ENCODE measurements around the gene CCIN.
"Not testable (repeated sequence)": the region's sequence is repeated elsewhere in the genome, so short reads cannot be mapped to it uniquely, and the experiment has no call there.

The CCIN gene

GRCh38 chr9:36127652-36128244 lies 41.4 kb upstream of the CCIN start:
- Histone ChIP-seq H3K4me3 (ENCODE audit: low read depth in 1 of 2, low read length in 2 of 2) (no peak overlapping the region), H3K79me2 (ENCODE audit: insufficient read depth, low read length) (no peaks in the 10 kb centered on the region), H3K4me2 (ENCODE audit: insufficient read depth, low read length) (no peak overlapping the region), H3K27ac (ENCODE audit: low read length) (no peak overlapping the region), H3K9me3 (ENCODE audit: insufficient read depth, low read length, severe bottlenecking) (no peaks in the 10 kb centered on the region), H2AFZ (ENCODE audit: low read depth, low read length) (no peak overlapping the region), H3K27me3 (ENCODE audit: insufficient read depth, low read length, poor library complexity) (no peaks in the 10 kb centered on the region), H3K36me3 (ENCODE audit: insufficient read depth, low read length) (no peaks in the 10 kb centered on the region), H4K20me1 (ENCODE audit: insufficient read depth, low read length) (no peaks in the 10 kb centered on the region), H3K9ac (ENCODE audit: low read depth, low read length) (no peak overlapping the region), H3K4me1 (ENCODE audit: insufficient read depth, low read length) (no peaks in the 10 kb centered on the region)
- DNase-seq, result no peak
- no peak for ATAC-seq (ENCODE audit: insufficient read depth, low read depth)
- TF ChIP-seq, protein P1, sequence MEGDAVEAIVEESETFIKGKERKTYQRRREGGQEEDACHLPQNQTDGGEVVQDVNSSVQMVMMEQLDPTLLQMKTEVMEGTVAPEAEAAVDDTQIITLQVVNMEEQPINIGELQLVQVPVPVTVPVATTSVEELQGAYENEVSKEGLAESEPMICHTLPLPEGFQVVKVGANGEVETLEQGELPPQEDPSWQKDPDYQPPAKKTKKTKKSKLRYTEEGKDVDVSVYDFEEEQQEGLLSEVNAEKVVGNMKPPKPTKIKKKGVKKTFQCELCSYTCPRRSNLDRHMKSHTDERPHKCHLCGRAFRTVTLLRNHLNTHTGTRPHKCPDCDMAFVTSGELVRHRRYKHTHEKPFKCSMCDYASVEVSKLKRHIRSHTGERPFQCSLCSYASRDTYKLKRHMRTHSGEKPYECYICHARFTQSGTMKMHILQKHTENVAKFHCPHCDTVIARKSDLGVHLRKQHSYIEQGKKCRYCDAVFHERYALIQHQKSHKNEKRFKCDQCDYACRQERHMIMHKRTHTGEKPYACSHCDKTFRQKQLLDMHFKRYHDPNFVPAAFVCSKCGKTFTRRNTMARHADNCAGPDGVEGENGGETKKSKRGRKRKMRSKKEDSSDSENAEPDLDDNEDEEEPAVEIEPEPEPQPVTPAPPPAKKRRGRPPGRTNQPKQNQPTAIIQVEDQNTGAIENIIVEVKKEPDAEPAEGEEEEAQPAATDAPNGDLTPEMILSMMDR (IDR thresholded peaks at IDR 0.05; ENCODE audit: borderline replicate concordance, extremely low read depth, low read length, poor library complexity, severe bottlenecking), result no peak
- no peak for TF ChIP-seq EZH2 (IDR thresholded peaks at IDR 0.05; ENCODE audit: borderline replicate concordance, low read depth, low read length, severe bottlenecking)

DNA sequence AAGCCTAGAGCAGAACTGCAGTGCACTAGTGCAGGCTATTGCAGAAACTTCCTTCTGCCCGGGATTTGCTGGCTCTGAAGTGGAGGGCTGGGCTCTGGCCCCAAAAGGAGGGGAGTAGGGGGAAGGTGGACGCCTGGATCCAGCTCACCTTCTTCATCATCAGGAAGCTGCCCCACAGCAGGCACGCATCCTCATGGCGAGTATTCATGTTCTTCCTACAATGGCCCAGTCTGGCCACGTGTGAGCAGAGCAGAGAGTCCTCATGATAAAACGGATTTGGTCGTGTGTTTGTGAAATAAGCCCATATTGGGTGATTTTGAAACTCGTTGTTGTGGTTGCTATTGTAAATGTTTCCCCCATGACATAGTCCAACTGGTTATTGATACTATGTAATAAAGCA lies 40.8 kb upstream of the CCIN start:
- no peak overlapping the region for H3K27ac ChIP-seq (ENCODE audit: low read length)
- no peaks in the 10 kb centered on the region for H4K20me1 ChIP-seq (ENCODE audit: insufficient read depth, low read length)
- H2AFZ ChIP-seq (ENCODE audit: low read depth, low read length), result no peak overlapping the region
- no peak overlapping the region for H3K4me3 ChIP-seq (ENCODE audit: low read depth in 1 of 2, low read length in 2 of 2)
- H3K27me3 ChIP-seq (ENCODE audit: insufficient read depth, low read length, poor library complexity), result no peaks in the 10 kb centered on the region
- H3K4me1 ChIP-seq (ENCODE audit: insufficient read depth, low read length), result no peaks in the 10 kb centered on the region
- DNase-seq (no peak), ATAC-seq (ENCODE audit: insufficient read depth, low read depth) (no peak)
- H3K9ac ChIP-seq (ENCODE audit: low read depth, low read length), result no peak overlapping the region
- no peaks in the 10 kb centered on the region for H3K36me3 ChIP-seq (ENCODE audit: insufficient read depth, low read length)
- no peaks in the 10 kb centered on the region for H3K79me2 ChIP-seq (ENCODE audit: insufficient read depth, low read length)
- TF ChIP-seq EZH2 (IDR thresholded peaks at IDR 0.05; ENCODE audit: borderline replicate concordance, low read depth, low read length, severe bottlenecking), result no peak
- TF ChIP-seq, protein P1 (IDR thresholded peaks at IDR 0.05; ENCODE audit: borderline replicate concordance, extremely low read depth, low read length, poor library complexity, severe bottlenecking), result no peak
- no peak overlapping the region for H3K4me2 ChIP-seq (ENCODE audit: insufficient read depth, low read length)
- H3K9me3 ChIP-seq (ENCODE audit: insufficient read depth, low read length, severe bottlenecking), result no peaks in the 10 kb centered on the region

GRCh38 chr9:36129139-36129538 lies 40.0 kb upstream of the CCIN start:
- Histone ChIP-seq H3K4me3 (ENCODE audit: low read depth in 1 of 2, low read length in 2 of 2) (no peak overlapping the region), H3K27ac (ENCODE audit: low read length) (no peak overlapping the region), H3K4me2 (ENCODE audit: insufficient read depth, low read length) (no peak overlapping the region), H3K9me3 (ENCODE audit: insufficient read depth, low read length, severe bottlenecking) (no peaks in the 10 kb centered on the region), H4K20me1 (ENCODE audit: insufficient read depth, low read length) (no peaks in the 10 kb centered on the region), H2AFZ (ENCODE audit: low read depth, low read length) (no peak overlapping the region), H3K79me2 (ENCODE audit: insufficient read depth, low read length) (no peaks in the 10 kb centered on the region), H3K36me3 (ENCODE audit: insufficient read depth, low read length) (no peaks in the 10 kb centered on the region), H3K27me3 (ENCODE audit: insufficient read depth, low read length, poor library complexity) (no peaks in the 10 kb centered on the region), H3K9ac (ENCODE audit: low read depth, low read length) (no peak overlapping the region), H3K4me1 (ENCODE audit: insufficient read depth, low read length) (no peaks in the 10 kb centered on the region)
- TF ChIP-seq, protein P1 (IDR thresholded peaks at IDR 0.05; ENCODE audit: borderline replicate concordance, extremely low read depth, low read length, poor library complexity, severe bottlenecking), result no peak
- TF ChIP-seq EZH2 (IDR thresholded peaks at IDR 0.05; ENCODE audit: borderline replicate concordance, low read depth, low read length, severe bottlenecking), result no peak
- DNase-seq, result no peak
- no peak for ATAC-seq (ENCODE audit: insufficient read depth, low read depth)

GRCh38 chr9:36131666-36132065 lies 37.5 kb upstream of the CCIN start:
- not testable (repeated sequence) for H3K27ac ChIP-seq (ENCODE audit: low read length); DNase-seq

More at GRCh38 chr9:36131666-36132065, 37.5 kb upstream of the CCIN start:
- ATAC-seq (ENCODE audit: insufficient read depth, low read depth); H3K79me2 ChIP-seq (ENCODE audit: insufficient read depth, low read length); H3K9me3 ChIP-seq (ENCODE audit: insufficient read depth, low read length, severe bottlenecking); H3K9ac ChIP-seq (ENCODE audit: low read depth, low read length); H2AFZ ChIP-seq (ENCODE audit: low read depth, low read length); H3K36me3 ChIP-seq (ENCODE audit: insufficient read depth, low read length); H3K4me2 ChIP-seq (ENCODE audit: insufficient read depth, low read length); H3K4me1 ChIP-seq (ENCODE audit: insufficient read depth, low read length); H4K20me1 ChIP-seq (ENCODE audit: insufficient read depth, low read length); H3K4me3 ChIP-seq (ENCODE audit: low read depth in 1 of 2, low read length in 2 of 2): not testable (repeated sequence)
- H3K27me3 ChIP-seq (ENCODE audit: insufficient read depth, low read length, poor library complexity), result peaks cover 19% of the 10 kb centered on the region

Data from DND-41 (cell line).